ELR (cell line): ENCODE results near the gene FYB1.
"Not testable (repeated sequence)": the region's sequence is repeated elsewhere in the genome, so short reads cannot be mapped to it uniquely, and the experiment has no call there.

ENCODE experiments used
- DNase-seq: peaks from one replicate; pipeline ENCODE4 v3.0.0-alpha.2; 2015; ENCODE audit warnings: low read depth

FYB1 gene

GRCh38 chr5:39226100-39226451 is 6.7 kb upstream of the FYB1 start:
- no peak for DNase-seq

- DNase-seq = no peak
Measured at GRCh38 chr5:39225405-39226099, 6.2 kb upstream of the FYB1 start.

DNA sequence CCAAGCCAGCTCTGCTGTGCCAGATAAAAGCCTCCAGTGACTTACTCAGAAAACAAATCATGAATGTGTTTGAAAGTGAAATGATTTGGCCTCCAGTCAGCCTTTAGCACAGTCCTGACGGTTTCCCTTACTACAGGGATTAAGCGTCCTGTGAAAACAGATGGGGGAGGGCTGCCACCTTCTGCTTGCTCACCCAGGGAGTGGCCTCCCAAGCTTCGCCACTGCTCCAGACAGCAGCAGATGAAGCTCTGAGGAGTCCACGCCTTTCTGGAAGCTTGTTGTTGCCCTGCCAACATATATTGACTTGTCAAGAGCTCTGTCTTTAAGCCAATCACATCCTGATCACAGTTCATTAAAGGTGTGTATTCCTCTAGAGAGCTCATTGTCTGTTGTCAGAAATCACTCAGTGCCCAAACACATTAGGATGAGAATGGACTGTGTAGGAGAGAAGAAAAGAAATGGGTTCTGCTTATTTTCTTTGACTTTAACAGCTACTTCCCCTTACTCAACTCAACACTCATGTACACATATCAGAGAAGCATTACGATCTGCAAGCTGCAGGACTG is 4.9 kb upstream of the FYB1 start:
- no peak for DNase-seq

GRCh38 chr5:39223565-39224156 is 4.3 kb upstream of the FYB1 start:
- DNase-seq = no peak

DNA sequence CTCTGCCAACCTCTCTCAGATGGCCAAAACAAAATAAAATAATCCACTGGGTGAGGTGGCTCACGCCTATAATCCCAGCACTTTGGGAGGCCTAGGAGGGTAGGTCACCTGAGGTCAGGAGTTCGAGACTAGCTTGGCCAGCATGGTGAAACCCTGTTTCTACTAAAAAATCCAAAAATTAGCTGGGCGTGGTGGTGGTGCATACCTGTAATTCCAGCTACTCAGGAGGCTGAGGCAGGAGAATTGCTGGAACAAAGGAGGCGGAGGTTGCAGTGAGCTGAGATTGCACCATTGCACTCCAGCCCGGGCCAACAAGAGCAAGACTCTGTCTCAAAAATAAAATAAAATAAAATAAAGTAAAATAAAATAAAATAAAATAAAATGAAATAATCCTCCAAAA is 2.3 kb upstream of the FYB1 start:
- DNase-seq = not testable (repeated sequence)

DNA sequence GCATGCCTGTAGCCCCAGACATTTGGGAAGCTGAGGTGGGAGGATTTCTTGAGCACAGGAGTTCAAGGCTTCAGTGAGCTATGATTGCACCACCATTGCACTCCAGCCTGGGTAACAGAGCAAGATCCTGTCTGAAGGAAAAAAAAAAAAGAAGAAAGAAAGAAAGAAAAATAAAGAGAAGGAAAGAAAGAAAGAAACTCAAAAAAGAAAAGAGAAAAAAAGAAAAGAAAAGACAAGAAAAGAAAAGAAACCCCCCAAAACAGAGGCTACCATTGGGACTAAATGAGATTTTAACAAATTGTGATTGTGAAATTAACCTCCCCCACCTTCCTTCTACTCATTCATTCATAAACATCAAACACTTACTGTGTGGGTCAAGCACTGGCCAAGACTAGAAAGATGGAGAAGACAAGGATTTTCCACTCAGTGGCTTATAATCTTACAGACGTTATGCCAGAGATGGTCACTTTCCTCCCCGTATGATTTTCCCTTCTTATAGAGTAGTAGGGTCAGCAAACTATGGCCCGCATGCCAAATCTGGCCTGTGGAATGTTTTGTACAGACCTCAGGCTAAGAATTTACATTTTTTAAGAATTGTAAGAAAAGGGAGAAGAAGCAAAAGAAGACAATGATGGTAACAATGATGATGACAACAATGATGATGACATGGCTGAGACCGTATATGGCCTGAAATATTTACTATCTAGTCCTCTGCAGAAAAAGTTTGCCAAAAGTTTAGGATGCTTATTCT is 1.1 kb upstream of the FYB1 start:
- DNase-seq = no peak

- no peak for DNase-seq
Measured at GRCh38 chr5:39218482-39219402, 621 bp downstream of the FYB1 start.

DNA sequence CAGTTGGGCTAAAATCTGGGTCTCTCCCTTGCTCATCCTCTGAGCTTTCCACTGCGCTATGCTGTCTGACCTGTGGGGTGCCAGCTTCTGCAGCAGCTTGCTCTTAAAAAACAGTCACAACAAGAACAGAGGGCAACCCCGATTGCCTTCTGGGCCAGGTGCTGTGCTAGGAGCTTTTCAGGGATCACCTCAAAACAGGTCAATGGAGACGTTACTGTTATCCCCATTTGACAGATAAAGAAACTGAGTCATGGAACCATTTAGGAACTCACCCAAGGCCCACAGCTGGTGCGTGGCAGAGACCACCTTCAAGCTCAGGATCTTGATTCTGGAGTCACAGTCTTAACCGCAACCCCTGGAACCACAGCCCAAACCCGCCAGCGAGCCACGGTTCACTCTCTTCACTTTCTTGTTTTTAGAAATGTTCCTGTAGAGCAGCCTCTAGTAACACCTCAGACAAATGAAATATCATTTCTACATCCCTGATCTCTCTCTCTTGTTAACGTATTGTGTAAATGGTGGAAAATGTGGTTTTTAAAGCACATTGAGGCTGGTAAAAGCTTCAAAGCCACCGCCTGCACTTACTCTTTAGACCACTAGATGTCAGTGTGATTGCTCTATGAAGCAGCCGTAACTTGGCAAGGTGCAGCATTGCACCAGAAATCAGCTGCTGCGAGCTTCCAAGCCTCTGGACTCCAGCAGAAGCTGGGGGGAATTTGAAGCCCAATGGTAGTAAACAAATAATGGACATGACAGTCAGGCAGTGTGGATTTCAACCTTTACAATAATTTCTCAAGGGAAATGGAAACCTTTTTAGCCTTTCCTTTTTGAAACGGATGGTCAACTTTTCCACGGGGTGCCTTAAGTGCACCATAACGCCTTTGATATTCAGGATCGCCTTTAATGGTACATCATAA is 1.7 kb downstream of the FYB1 start:
- DNase-seq = peak; percentile 87

DNA sequence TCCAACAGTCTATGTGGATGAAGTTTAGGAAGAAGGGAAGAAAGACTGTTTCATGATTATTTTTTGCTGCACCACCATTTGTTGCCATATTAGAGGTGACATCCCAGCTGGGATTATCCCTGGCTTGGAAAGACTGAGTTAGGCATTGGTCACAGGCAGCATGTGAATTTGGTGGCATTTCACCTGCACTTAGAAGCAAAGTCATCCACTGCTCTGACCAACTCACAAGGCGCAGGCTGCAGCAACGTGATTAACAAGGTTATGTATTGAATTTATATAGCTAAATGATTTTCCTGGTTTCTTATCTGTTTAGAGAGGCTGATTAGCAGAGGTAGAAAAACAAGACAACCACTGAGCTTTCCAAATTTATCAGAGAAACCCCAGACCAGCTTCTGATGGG is 2.7 kb downstream of the FYB1 start:
- no peak for DNase-seq

GRCh38 chr5:39215857-39216256 is 3.5 kb downstream of the FYB1 start:
- DNase-seq = no peak

GRCh38 chr5:39214912-39215709 is 4.3 kb downstream of the FYB1 start:
- DNase-seq = no peak

DNA sequence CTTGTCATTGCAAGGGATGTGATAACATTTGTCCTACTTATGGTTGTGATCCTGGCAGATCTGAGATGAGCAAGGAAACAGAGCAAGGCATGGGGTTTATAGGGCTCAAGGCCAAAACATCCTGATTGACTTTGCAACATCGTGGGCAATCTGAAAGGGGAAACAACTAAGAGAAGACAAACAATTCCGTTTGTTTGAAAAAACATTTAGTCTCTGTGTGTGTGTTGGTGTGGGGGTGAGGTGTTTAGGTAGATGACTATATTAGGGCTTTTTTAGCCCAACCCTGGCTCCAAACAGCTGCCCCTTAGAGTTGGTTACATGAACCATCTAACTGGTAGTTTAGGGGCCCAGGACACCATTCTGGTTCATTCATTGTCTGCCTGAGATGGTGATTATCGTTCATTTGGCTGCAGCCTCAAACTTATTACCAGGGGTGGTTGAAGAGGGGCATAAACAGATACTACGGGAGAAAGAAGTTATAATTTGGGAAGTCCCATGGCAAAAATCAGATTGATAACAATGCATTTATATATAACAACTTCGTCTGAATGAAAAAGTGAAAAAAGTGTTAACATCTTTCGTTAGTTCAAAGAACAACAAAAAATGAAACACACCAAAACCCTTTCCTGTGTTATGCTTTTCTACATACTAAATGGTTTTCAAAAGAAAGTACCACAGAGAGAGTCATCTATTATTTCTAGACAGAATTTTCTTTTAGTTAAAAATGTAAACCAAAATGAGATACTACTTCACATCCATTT is 5.7 kb downstream of the FYB1 start:
- DNase-seq = no peak

DNA sequence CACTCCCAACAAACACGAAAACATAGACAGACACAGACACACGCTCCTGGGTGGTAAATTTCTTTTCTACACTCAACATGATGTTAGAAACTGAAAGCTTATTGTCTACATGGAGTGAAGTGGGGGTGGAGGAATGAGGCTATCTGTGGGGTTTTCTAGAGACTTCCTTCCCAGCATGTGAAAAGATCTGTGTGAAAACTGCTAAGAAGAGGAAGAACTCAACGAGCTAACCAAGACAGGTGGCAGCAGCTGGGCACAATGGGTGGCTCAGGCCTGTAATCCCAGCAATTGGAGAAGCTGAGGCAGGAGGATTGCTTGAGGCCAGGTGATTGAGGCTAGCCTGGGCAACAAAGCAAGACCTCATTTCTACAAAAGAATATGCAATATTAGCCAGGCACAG is 7.6 kb downstream of the FYB1 start:
- no peak for DNase-seq

- no peak for DNase-seq
Measured at GRCh38 chr5:39209924-39210323, 9.4 kb downstream of the FYB1 start.

DNA sequence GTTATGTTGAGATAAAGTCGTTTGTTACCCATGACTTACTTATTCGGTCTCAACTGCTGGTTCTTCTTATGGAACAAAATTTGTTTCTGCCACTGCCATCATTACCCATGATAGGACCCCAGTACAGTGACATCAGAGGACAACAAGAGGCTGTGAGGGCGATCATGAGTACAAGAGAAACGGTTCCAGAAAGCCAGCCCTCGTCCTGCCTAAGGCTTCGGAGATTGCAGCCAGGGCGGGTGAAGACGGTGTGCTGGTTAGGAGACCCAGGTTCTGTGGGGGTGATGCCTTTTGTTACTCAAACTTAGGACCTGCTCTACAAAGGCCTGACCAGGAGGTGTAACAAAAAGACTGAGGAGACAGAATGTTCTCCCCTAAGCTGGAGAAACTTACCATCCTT is 10.9 kb downstream of the FYB1 start:
- DNase-seq = no peak

- DNase-seq = no peak
Measured at GRCh38 chr5:39207345-39208045, 11.9 kb downstream of the FYB1 start.

DNA sequence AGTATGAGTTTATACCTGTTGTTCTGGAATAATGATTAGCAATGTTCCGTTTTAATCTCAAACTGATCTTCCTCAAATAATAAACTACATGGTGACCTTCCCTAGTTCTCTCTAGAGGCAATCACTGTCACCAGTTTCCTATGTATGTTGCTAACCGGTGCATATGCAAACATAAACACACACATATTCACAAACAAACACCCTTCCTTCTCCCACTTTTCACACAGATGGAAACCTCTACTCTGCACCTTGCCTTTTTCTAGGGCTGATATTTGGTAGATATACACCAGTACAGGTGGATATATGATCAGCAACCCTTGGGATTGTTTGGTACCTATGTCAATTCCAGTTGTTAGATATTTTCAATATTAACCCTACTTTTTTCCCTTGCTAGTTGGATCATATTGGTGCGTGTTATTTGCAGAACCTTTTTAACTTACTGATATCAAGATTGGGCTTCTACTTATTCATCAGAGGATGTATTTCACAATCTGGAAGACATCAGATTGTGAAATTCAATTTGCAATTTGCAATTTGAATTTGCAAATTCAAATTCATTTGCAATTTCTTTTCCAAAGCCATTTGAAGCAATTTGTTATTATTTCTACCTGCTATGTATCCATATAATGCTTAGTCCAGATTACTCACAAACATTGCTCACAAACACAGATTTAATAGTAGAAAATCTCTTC is 12.6 kb downstream of the FYB1 start:
- no peak for DNase-seq

GRCh38 chr5:39205550-39205949 is 13.8 kb downstream of the FYB1 start:
- DNase-seq = no peak
